SK-N-SH (cell line): Measurements from ENCODE around the gene AGXT2. TPM values are rescaled to one million over a fixed set of nuclear protein-coding genes. Genes with fewer than 3 reads are reported as not detected.

ENCODE experiments used
- CTCF ChIA-PET: fragments of 300-600, 350-600 bp; formaldehyde crosslinking; extraction: SDS; loops from one replicate; lab custom pipeline; 2021; lab: Yijun Ruan, JAX
- POLR2A ChIA-PET: fragments of 350-600 bp; sonication (Branson Sonifier 250); formaldehyde crosslinking; extraction: SDS; loops from one replicate; lab custom pipeline; 2020; ENCODE audit warnings: antibody characterized with exemption, inconsistent platforms; lab: Yijun Ruan, JAX
- DNase-seq: peaks from one replicate; pipeline ENCODE4 v3.0.0; 2012
- H2AFZ ChIP-seq: fragments of 200-600 bp; sonication (generic); 2 replicates; pipeline ENCODE4 v1.8.1; 2016; ENCODE audit warnings: antibody characterized with exemption, mild to moderate bottlenecking, low read depth
- H3F3A ChIP-seq: fragments of 200-600 bp; sonication (generic); replicated peaks from 2 replicates; pipeline ENCODE3; 2016; ENCODE audit warnings: antibody characterized with exemption, mild to moderate bottlenecking; ENCODE audit not compliant: insufficient read depth
- H3K27ac ChIP-seq, 2 experiments: fragments of 200-500 bp in 1 of 2; fragments of 200-600 bp in 1 of 2; sonication (Bioruptor generic) in 1 of 2; sonication (generic), shearing (Covaris generic) in 1 of 2; 2 replicates each; pipeline versions ENCODE4 v1.5.1 to v1.6.1; 2014 to 2016; ENCODE audit warnings: low read depth in 2 of 2, inconsistent platforms in 1 of 2, low read length in 1 of 2, mild to moderate bottlenecking in 1 of 2, mixed read lengths in 1 of 2
- H3K27me3 ChIP-seq: fragments of 200-600 bp; sonication (generic), shearing (Covaris generic); 2 replicates; pipeline ENCODE4 v1.6.1; 2016; ENCODE audit warnings: mixed run types; ENCODE audit not compliant: insufficient read depth
- H3K36me3 ChIP-seq, 2 experiments: fragments of 200-500 bp in 1 of 2; fragments of 200-600 bp in 1 of 2; sonication (Bioruptor generic) in 1 of 2; sonication (generic) in 1 of 2; replicated peaks in 1 of 2; 2 replicates each; pipeline versions ENCODE3 to v1.5.1; 2014 to 2016; ENCODE audit warnings: low read length in 1 of 2, mild to moderate bottlenecking in 1 of 2; ENCODE audit not compliant: insufficient read depth in 2 of 2, control insufficient read depth in 1 of 2
- H3K4me1 ChIP-seq, 2 experiments: fragments of 200-500 bp in 1 of 2; fragments of 200-600 bp in 1 of 2; sonication (Bioruptor generic) in 1 of 2; sonication (generic), shearing (Covaris generic) in 1 of 2; 2 replicates each; pipeline versions ENCODE4 v1.5.1 to v1.6.1; 2014 to 2016; ENCODE audit warnings: low read depth in 1 of 2, low read length in 1 of 2, mixed run types in 1 of 2; ENCODE audit not compliant: insufficient read depth in 2 of 2, control insufficient read depth in 1 of 2
- H3K4me2 ChIP-seq: fragments of 200-600 bp; sonication (generic), shearing (Covaris generic); 2 replicates; pipeline ENCODE4 v1.6.1; 2017; ENCODE audit warnings: mixed run types
- H3K4me3 ChIP-seq, 2 experiments: fragments of 200-500 bp in 1 of 2; fragments of 200-600 bp in 1 of 2; sonication (Bioruptor generic) in 1 of 2; sonication (generic), shearing (Covaris generic) in 1 of 2; 2 replicates each; pipeline versions ENCODE4 v1.5.1 to v1.8.1; 2014 to 2016; ENCODE audit warnings: low read depth in 2 of 2, inconsistent platforms in 1 of 2, low read length in 1 of 2, mild to moderate bottlenecking in 1 of 2, mixed read lengths in 1 of 2, moderate library complexity in 1 of 2
- H3K79me2 ChIP-seq: fragments of 200-600 bp; sonication (generic); 2 replicates; pipeline ENCODE4 v1.8.1; 2017; ENCODE audit warnings: mild to moderate bottlenecking; ENCODE audit not compliant: insufficient read depth
- H3K9ac ChIP-seq: fragments of 200-600 bp; sonication (generic); 2 replicates; pipeline ENCODE4 v1.6.1; 2017; ENCODE audit warnings: mixed run types
- H3K9me2 ChIP-seq: fragments of 200-600 bp; sonication (generic); 2 replicates; pipeline ENCODE4 v1.6.1; 2017; ENCODE audit warnings: mixed run types
- H3K9me3 ChIP-seq: fragments of 200-600 bp; sonication (generic); 2 replicates; pipeline ENCODE4 v1.6.1; 2017; ENCODE audit warnings: mixed run types, mild to moderate bottlenecking, moderate library complexity
- H4K20me1 ChIP-seq: fragments of 200-600 bp; sonication (generic); 2 replicates; pipeline ENCODE4 v1.6.1; 2017; ENCODE audit warnings: mild to moderate bottlenecking, mixed run types; ENCODE audit not compliant: insufficient read depth
- FOXJ3 ChIP-seq: sonication (generic); formaldehyde crosslinking; IDR thresholded peaks from 2 replicates; pipeline ENCODE4 v1.5.1; 2020; ENCODE audit warnings: mild to moderate bottlenecking, missing genetic modification reagents
- FOXM1 ChIP-seq: IDR thresholded peaks from 2 replicates; pipeline ENCODE4 v1.4.0; 2012; ENCODE audit warnings: low read depth, mild to moderate bottlenecking
- GABPA ChIP-seq: IDR thresholded peaks from 2 replicates; pipeline ENCODE4 v1.4.0; 2012; ENCODE audit warnings: low read depth, mild to moderate bottlenecking
- JUND ChIP-seq: IDR thresholded peaks from 2 replicates; pipeline ENCODE4 v1.4.0; 2012
- NRF1 ChIP-seq: IDR thresholded peaks from 2 replicates; pipeline ENCODE4 v1.6.1; 2012; ENCODE audit warnings: low read depth, mild to moderate bottlenecking, low read length
- POLR2AphosphoS5 ChIP-seq: IDR thresholded peaks from 2 replicates; pipeline ENCODE4 v1.6.1; 2012; ENCODE audit warnings: low read depth, low read length
- RAD21 ChIP-seq: IDR thresholded peaks from 2 replicates; pipeline ENCODE4 v1.6.1; 2012; ENCODE audit warnings: mild to moderate bottlenecking, low read length
- RCOR1 ChIP-seq: fragments of 150-350 bp; IDR thresholded peaks from 2 replicates; pipeline ENCODE4 v1.6.1; 2017; ENCODE audit warnings: antibody characterized with exemption, low read length
- RXRA ChIP-seq: IDR thresholded peaks from 2 replicates; pipeline ENCODE4 v1.4.0; 2012; ENCODE audit warnings: low read depth, mild to moderate bottlenecking, borderline replicate concordance
- SIN3A ChIP-seq: IDR thresholded peaks from 2 replicates; pipeline ENCODE4 v1.6.1; 2012; ENCODE audit warnings: low read depth, mild to moderate bottlenecking, low read length, moderate library complexity, borderline replicate concordance
- SMC3 ChIP-seq: IDR thresholded peaks from 2 replicates; pipeline ENCODE4 v1.6.1; 2012; ENCODE audit warnings: low read depth, low read length, improper control_type of control experiment
- YY1 ChIP-seq: IDR thresholded peaks from 2 replicates; pipeline ENCODE4 v1.4.0; 2012; ENCODE audit warnings: low read depth, mild to moderate bottlenecking
- WGBS: methylation state at CpG from one replicate; pipeline ENCODE4 v1.1.6; 2017; ENCODE audit warnings: low lambda C conversion rate; 5-methylcytosine and 5-hydroxymethylcytosine counted together
- polyA plus RNA-seq, 3 experiments: library from polyadenylated mRNA; depleted of rRNA; stranded (reverse); fragments of >200 nt; gene quantifications; 2 replicates each; pipeline ENCODE4 v1.2.3, GENCODE V29; 2012
- TF ChIP-seq, protein P1 (sequence below): fragments of 200-600 bp; sonication (generic); IDR thresholded peaks from 2 replicates; pipeline ENCODE4 v1.6.1; 2017; ENCODE audit warnings: antibody characterized with exemption, mild to moderate bottlenecking, moderate library complexity
- TF ChIP-seq, protein P2 (sequence below): fragments of 150-350 bp; IDR thresholded peaks from 2 replicates; pipeline ENCODE4 v1.6.1; 2017; ENCODE audit warnings: antibody characterized with exemption, low read length, low read depth, borderline replicate concordance
- TF ChIP-seq, protein P3 (sequence below): IDR thresholded peaks from 2 replicates; pipeline ENCODE4 v1.4.0; 2012; ENCODE audit warnings: low read depth, borderline replicate concordance

Gene AGXT2
- polyA plus RNA-seq, 1 of the 3 experiments (the other 2 are of a cell fraction), result not detected

DNA sequence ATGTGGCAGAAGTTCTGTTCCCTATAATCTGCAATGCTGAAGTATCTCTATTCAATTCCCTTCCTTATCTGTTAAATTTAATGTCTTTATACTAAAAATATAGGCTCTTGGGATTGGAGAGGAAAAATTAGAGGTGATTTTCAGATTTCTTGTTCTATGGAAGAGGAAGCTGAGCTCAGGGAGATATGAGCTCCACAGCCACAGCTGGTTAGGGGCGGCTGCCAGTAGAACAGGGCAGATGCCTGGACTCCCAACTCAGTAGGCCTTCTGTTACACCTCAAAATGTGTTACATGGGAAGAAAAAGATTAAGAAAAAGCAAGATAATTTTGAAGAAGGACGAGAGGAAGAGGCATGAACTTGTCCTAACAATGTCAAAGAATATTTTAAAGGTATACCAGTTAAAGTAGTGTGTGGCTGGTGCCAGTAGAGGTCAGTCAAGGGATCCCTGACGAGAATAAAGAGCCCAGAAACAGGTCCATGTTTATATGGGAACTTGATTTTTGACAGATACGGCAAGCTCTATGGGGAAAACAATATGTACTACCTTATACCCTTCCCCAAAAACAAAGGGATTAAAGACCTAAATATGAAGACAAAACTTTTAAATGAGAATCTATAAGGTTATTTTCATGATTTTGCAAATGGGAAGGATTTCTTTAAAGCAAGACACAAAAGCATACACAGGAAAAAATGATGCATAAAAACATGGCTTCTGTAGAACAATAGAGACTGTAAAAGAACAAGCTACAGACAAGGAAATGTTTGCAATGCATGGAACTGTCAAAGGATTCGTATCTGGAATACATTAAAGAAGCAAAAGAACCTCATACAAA lies 89.7 kb downstream of the AGXT2 start:
- WGBS, result 48% methylated on average over 5 of the region's 5 CpGs
- no peaks in the 10 kb centered on the region for H3K9me3 ChIP-seq
- no peaks in the 10 kb centered on the region for H4K20me1 ChIP-seq
- H2AFZ ChIP-seq, result no peak overlapping the region
- ChIA-PET POLR2A (no interaction called here), CTCF (interaction anchor here (0.6 to 2.2 kb wide), 20 partner anchors 9 to 1001 kb away, joined by 3 to 11 read pairs (median 4); no protein-coding TSS in a partner anchor)
- no peak overlapping the region for H3K9ac ChIP-seq
- no peak overlapping the region for H3K4me3 ChIP-seq
- no peak overlapping the region for H3K4me2 ChIP-seq
- H3K36me3 ChIP-seq, result peaks cover 24 to 26% of the 10 kb centered on the region in 2 experiments
- H3K4me1 ChIP-seq, result no peaks in the 10 kb centered on the region
- H3K9me2 ChIP-seq, result no peaks in the 10 kb centered on the region
- TF ChIP-seq, protein P1, sequence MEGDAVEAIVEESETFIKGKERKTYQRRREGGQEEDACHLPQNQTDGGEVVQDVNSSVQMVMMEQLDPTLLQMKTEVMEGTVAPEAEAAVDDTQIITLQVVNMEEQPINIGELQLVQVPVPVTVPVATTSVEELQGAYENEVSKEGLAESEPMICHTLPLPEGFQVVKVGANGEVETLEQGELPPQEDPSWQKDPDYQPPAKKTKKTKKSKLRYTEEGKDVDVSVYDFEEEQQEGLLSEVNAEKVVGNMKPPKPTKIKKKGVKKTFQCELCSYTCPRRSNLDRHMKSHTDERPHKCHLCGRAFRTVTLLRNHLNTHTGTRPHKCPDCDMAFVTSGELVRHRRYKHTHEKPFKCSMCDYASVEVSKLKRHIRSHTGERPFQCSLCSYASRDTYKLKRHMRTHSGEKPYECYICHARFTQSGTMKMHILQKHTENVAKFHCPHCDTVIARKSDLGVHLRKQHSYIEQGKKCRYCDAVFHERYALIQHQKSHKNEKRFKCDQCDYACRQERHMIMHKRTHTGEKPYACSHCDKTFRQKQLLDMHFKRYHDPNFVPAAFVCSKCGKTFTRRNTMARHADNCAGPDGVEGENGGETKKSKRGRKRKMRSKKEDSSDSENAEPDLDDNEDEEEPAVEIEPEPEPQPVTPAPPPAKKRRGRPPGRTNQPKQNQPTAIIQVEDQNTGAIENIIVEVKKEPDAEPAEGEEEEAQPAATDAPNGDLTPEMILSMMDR, result peak; percentile 65
- TF ChIP-seq NRF1 (no peak), SMC3 (peak; percentile 21; the same call in 1 of the 2 replicates), RAD21 (peak; percentile 55)
- peak; percentile 61 for DNase-seq
- H3K27me3 ChIP-seq, result no peaks in the 10 kb centered on the region
- no peak overlapping the region for H3K27ac ChIP-seq
- peaks cover 16% of the 10 kb centered on the region for H3F3A ChIP-seq
- H3K79me2 ChIP-seq, result no peaks in the 10 kb centered on the region

DNA sequence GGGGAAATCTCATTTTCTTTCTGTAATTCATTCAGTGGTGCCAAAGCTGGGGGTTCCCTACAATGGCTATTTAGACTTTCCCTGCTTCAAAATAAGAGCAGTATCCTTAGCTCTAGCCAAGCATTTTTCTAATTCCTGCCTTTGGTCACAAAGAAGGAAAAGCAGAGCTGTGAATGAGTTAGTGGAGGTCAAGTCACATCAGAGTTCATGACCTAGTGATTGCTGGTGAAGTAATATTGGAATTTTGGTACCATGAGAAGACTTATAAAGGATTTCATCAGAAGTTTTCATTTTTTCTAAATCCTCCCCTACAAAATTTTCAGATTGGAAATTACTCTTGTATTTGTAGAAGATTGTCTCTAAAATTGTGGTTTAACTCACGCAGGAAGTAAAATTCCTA lies 90.4 kb downstream of the AGXT2 start:
- no peaks in the 10 kb centered on the region for H3K9me3 ChIP-seq
- peaks cover 26 to 27% of the 10 kb centered on the region in 2 experiments for H3K36me3 ChIP-seq
- H3F3A ChIP-seq, result peaks cover 16% of the 10 kb centered on the region
- H3K27me3 ChIP-seq, result no peaks in the 10 kb centered on the region
- no peak overlapping the region for H3K9ac ChIP-seq
- H3K9me2 ChIP-seq, result no peaks in the 10 kb centered on the region
- ChIA-PET CTCF (interaction anchor here (0.6 to 2.2 kb wide), 10 partner anchors 14 to 466 kb away, joined by 3 to 11 read pairs (median 4); no protein-coding TSS in a partner anchor), POLR2A (no interaction called here)
- no peaks in the 10 kb centered on the region for H3K4me1 ChIP-seq
- H3K4me3 ChIP-seq, result no peak overlapping the region
- no peak overlapping the region for H3K27ac ChIP-seq
- DNase-seq, result no peak
- H3K79me2 ChIP-seq, result no peaks in the 10 kb centered on the region
- no peak overlapping the region for H2AFZ ChIP-seq
- no peaks in the 10 kb centered on the region for H4K20me1 ChIP-seq
- WGBS, result 100% methylated on average over 1 of the region's 1 CpG
- TF ChIP-seq SIN3A, result no peak
- TF ChIP-seq JUND, result no peak
- no peak for TF ChIP-seq YY1
- TF ChIP-seq, protein P2, sequence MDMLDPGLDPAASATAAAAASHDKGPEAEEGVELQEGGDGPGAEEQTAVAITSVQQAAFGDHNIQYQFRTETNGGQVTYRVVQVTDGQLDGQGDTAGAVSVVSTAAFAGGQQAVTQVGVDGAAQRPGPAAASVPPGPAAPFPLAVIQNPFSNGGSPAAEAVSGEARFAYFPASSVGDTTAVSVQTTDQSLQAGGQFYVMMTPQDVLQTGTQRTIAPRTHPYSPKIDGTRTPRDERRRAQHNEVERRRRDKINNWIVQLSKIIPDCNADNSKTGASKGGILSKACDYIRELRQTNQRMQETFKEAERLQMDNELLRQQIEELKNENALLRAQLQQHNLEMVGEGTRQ, result no peak
- no peak for TF ChIP-seq RAD21
- TF ChIP-seq, protein P3, sequence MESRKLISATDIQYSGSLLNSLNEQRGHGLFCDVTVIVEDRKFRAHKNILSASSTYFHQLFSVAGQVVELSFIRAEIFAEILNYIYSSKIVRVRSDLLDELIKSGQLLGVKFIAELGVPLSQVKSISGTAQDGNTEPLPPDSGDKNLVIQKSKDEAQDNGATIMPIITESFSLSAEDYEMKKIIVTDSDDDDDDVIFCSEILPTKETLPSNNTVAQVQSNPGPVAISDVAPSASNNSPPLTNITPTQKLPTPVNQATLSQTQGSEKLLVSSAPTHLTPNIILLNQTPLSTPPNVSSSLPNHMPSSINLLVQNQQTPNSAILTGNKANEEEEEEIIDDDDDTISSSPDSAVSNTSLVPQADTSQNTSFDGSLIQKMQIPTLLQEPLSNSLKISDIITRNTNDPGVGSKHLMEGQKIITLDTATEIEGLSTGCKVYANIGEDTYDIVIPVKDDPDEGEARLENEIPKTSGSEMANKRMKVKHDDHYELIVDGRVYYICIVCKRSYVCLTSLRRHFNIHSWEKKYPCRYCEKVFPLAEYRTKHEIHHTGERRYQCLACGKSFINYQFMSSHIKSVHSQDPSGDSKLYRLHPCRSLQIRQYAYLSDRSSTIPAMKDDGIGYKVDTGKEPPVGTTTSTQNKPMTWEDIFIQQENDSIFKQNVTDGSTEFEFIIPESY, result no peak
- TF ChIP-seq GABPA, result no peak
- TF ChIP-seq POLR2AphosphoS5, result no peak
- no peak for TF ChIP-seq FOXJ3 (CRISPR knock-in tag)
- no peak for TF ChIP-seq FOXM1
- no peak for TF ChIP-seq RCOR1
- no peak for TF ChIP-seq NRF1
- TF ChIP-seq RXRA, result no peak
- H3K4me2 ChIP-seq, result no peak overlapping the region
